ENCODE results near the gene DPP6.

DNA sequence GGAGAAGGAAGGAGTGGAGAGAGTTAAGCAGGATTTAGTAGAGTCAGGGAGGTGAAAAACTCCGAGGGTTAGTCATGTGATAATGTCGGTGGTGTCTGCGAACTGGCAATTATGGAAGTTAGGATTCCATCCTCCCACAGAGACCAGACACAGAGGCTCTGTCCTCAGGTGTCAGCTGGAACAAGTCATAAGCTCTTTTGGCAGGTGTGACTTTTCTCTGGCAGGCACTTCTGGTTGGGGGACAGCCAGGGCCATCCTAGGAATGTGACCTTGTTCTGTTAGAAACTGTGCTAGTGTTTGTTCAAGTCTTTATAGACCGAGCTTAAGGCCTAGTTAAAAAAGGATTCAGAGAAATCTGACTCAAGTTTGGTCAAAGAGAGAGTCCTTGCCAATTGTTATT lies 371.0 kb downstream of the DPP6 start:
- TF ChIP-seq EZH2 (IDR thresholded peaks at IDR 0.05; ENCODE audit: borderline replicate concordance, insufficient read depth, low read depth, low read length, poor library complexity, severe bottlenecking): no peak
- TF ChIP-seq, protein P1, sequence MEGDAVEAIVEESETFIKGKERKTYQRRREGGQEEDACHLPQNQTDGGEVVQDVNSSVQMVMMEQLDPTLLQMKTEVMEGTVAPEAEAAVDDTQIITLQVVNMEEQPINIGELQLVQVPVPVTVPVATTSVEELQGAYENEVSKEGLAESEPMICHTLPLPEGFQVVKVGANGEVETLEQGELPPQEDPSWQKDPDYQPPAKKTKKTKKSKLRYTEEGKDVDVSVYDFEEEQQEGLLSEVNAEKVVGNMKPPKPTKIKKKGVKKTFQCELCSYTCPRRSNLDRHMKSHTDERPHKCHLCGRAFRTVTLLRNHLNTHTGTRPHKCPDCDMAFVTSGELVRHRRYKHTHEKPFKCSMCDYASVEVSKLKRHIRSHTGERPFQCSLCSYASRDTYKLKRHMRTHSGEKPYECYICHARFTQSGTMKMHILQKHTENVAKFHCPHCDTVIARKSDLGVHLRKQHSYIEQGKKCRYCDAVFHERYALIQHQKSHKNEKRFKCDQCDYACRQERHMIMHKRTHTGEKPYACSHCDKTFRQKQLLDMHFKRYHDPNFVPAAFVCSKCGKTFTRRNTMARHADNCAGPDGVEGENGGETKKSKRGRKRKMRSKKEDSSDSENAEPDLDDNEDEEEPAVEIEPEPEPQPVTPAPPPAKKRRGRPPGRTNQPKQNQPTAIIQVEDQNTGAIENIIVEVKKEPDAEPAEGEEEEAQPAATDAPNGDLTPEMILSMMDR (IDR thresholded peaks at IDR 0.05): no peak

Data from B cell (primary cell).